LNCAP (cell line): ENCODE measurements around the gene STEAP3.

Experiments
- CTCF ChIP-seq: fragments of 450-650 bp; IDR thresholded peaks from 2 replicates; pipeline ENCODE4 v1.5.1; 2017; ENCODE audit warnings: mild to moderate bottlenecking

Gene STEAP3

GRCh38 chr2:119308793-119309330 lies 85.2 kb downstream of the STEAP3 start:
- no peak for TF ChIP-seq CTCF

GRCh38 chr2:119311371-119311770 lies 87.7 kb downstream of the STEAP3 start:
- no peak for TF ChIP-seq CTCF

- TF ChIP-seq CTCF, result no peak
These were observed 88.2 kb downstream of the STEAP3 start for GRCh38 chr2:119311831-119312230.
